Small intestine (tissue), 7 donors: ENCODE measurements around the gene PCDH10. TPM values are rescaled to one million over a fixed set of nuclear protein-coding genes. Genes with fewer than 3 reads are reported as not detected.
A peak's percentile ranks its signal among the peaks of the same experiment; 100 is the strongest.

ENCODE experiments used
- DNase-seq, 2 donors: peaks; one replicate each; pipeline versions ENCODE4 v3.0.0 to v3.0.0-alpha.2; 2013
- FAIRE-seq: peaks from 2 replicates; lab custom pipeline; 2012; peaks lifted over from hg19 to GRCh38; lab: Jason Lieb, UNC
- H3K27ac ChIP-seq, 3 donors: one replicate each; pipeline ENCODE4 v1.5.1; 2013; ENCODE audit warnings: low read length in 2 of 3, mild to moderate bottlenecking in 2 of 3, control low read depth in 1 of 3, inconsistent platforms in 1 of 3, low read depth in 1 of 3, moderate library complexity in 1 of 3
- H3K27me3 ChIP-seq, 3 donors: one replicate each; pipeline ENCODE4 v1.6.1; 2013; ENCODE audit warnings: low read length in 3 of 3, inconsistent platforms in 1 of 3; ENCODE audit not compliant: control insufficient read depth in 3 of 3, insufficient read depth in 3 of 3
- H3K36me3 ChIP-seq, 3 donors: one replicate each; pipeline ENCODE4 v1.6.1; 2013; ENCODE audit warnings: low read length in 3 of 3, inconsistent platforms in 1 of 3, low read depth in 1 of 3, mild to moderate bottlenecking in 1 of 3, moderate library complexity in 1 of 3; ENCODE audit not compliant: control insufficient read depth in 3 of 3, insufficient read depth in 2 of 3
- H3K4me1 ChIP-seq, 3 donors: one replicate each; pipeline ENCODE4 v1.6.1; 2013; ENCODE audit warnings: low read length in 2 of 3, inconsistent platforms in 1 of 3, low read depth in 1 of 3, mild to moderate bottlenecking in 1 of 3, moderate library complexity in 1 of 3; ENCODE audit not compliant: control insufficient read depth in 3 of 3, insufficient read depth in 2 of 3
- H3K4me3 ChIP-seq, 3 donors: one replicate each; pipeline ENCODE4 v1.5.1; 2013; ENCODE audit warnings: low read length in 3 of 3, control low read depth in 1 of 3, inconsistent platforms in 1 of 3, low read depth in 1 of 3, mild to moderate bottlenecking in 1 of 3, moderate library complexity in 1 of 3
- H3K9me3 ChIP-seq, 2 donors: one replicate each; pipeline ENCODE4 v1.6.1; 2013; ENCODE audit warnings: low read depth in 1 of 2, low read length in 1 of 2; ENCODE audit not compliant: control insufficient read depth in 2 of 2, insufficient read depth in 1 of 2
- WGBS, 3 donors: extraction: QIAGEN DNeasy Blood & Tissue Kit; methylation state at CpG; one replicate each; pipeline ENCODE4 v1.1.7; 2013; 5-methylcytosine and 5-hydroxymethylcytosine counted together
- polyA plus RNA-seq, 4 donors: library from polyadenylated mRNA; stranded (reverse) in 3 of 4; unstranded in 1 of 4; fragments of 200-250 nt in 3 of 4; fragments of 120-200 nt in 1 of 4; gene quantifications; one replicate each; pipeline versions ENCODE4 v1.2.1 to v1.2.3, GENCODE V29; 2013
- donor health status: healthy with polysubstance abuse.
- donor health status: control.
- donor health status: control.
- donor health status: Bipolar disorder and iron deficiency.
- donor health status: healthy.

The PCDH10 gene
- polyA plus RNA-seq, 4 donors: 0.31 to 0.73 TPM; not detected in 2

DNA sequence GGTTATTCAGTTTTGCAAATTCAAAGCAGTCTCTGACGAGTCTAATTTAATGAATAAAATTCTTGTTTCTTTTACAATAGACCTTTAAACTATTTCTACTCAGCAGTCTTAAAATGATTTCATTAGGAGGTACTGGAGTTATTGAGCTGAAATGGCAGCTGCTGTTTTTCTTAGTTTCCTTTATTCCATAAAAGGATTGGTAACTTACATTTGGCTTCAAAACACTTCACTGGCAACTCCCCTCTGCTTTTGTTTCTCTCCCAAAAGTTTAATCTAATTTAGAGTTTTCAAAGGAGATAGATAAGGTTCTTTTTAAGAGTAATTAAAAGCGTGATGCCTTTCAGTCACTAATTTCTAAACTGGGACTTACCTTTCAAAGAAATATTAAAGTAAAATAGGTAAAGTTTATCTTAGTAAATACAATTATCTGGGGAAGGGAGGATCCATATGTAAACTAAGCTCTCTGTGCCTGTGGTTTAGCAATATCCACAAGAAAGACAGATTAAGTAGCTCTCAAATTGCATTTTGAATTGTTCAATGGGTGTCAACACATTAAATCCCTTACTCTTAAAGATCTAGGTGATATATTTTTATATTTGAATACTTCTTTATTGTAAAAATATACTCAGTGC is 17.1 kb upstream of the PCDH10 start:
- Histone ChIP-seq H3K36me3 (no peaks in the 10 kb centered on the region), H3K27ac (no peak overlapping the region), H3K9me3 (no peaks in the 10 kb centered on the region), H3K4me3 (no peak overlapping the region), H3K4me1 (no peaks in the 10 kb centered on the region), H3K27me3 (no peaks in the 10 kb centered on the region)
- WGBS, 3 donors: 23 to 58% (median 48%) methylated on average over 2 of the region's 2 CpGs
- no peak for DNase-seq
- FAIRE-seq: no peak

DNA sequence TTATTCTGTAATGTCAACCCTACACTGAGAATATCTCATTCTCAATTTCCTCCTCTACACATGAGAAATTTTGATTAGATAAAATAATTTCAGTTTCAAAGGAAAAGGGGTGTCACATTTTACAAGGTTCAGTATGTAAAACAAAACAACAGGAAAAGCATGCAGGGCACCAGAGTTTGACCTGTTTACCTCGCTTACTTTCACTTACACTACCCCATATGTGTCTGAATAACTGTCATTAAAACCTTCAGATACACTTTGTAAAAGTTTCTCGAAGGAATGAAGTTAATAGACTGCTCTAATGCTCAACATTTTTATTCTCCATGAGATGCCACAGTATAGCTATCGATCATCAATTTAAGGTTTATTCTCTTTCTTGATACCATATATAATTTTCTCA is 12.3 kb upstream of the PCDH10 start:
- WGBS, 3 donors: 71 to 86% (median 77%) methylated on average over 3 of the region's 3 CpGs
- Histone ChIP-seq H3K9me3 (no peaks in the 10 kb centered on the region), H3K27ac (no peak overlapping the region), H3K4me3 (no peak overlapping the region), H3K4me1 (no peaks in the 10 kb centered on the region), H3K36me3 (no peaks in the 10 kb centered on the region), H3K27me3 (no peaks in the 10 kb centered on the region)
- DNase-seq: no peak
- FAIRE-seq: no peak

DNA sequence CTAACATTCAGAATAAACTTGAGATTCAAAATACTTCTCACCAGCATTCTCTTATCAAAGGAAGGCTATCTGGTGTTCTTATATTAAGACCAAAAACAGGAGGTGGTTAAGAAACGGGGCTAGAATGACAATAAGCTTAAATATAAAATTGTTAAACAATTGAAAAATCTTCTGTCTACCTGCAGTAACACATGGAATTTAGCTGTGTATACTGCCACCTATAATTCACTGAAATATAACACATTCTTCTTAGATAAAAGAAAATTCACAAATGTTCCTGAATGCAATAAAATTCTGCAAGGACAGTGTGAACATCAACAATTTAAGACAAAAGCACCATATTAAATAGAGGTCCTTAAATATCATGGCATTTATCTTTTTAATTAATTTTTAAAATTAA is 11.5 kb upstream of the PCDH10 start:
- no peaks in the 10 kb centered on the region for H3K9me3 ChIP-seq
- no peaks in the 10 kb centered on the region for H3K36me3 ChIP-seq
- FAIRE-seq: no peak
- DNase-seq: no peak
- no peaks in the 10 kb centered on the region for H3K4me1 ChIP-seq
- H3K27me3 ChIP-seq: no peaks in the 10 kb centered on the region
- H3K4me3 ChIP-seq: no peak overlapping the region
- WGBS, 3 donors: 36 to 56% (median 37%) methylated on average over 1 of the region's 1 CpG
- H3K27ac ChIP-seq: no peak overlapping the region

DNA sequence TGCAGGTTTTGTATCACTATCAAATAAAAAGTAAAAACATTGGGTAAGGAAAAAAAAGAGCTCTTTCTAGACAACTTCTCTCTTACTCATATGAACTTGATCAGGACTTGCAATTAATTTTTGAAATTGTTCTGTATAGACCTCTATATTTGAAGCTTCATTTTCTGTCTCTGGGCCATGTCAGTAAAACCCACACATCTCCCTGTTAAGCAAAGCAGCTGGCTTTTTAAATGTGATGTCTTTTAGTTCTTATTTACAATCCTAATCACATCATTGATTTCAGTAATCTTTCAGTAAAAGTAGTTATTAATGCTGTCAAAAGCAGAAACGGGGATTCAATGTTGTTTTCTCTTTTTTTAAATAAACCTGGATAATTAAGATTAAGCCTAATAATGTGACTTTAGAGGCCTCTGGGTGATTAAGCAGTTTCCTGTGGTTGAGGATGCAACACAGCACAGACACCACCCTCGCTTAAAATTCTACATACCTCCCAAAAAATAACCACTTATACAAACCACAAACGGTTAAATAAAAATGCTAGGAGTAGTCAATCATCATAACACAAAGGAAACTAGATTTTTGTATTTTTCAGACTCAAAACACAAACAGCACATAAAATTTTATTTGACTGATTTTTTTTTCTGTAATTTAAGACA is 5.2 kb upstream of the PCDH10 start:
- no peak for DNase-seq
- Histone ChIP-seq H3K9me3 (no peaks in the 10 kb centered on the region), H3K27ac (no peak overlapping the region), H3K36me3 (no peaks in the 10 kb centered on the region), H3K4me1 (peaks cover 0 to 3% (median 0%) of the 10 kb centered on the region in 3 donors), H3K4me3 (no peak overlapping the region), H3K27me3 (peaks cover 0 to 32% (median 13%) of the 10 kb centered on the region in 3 donors)
- WGBS, 3 donors: 30 to 46% (median 32%) methylated on average over 3 of the region's 3 CpGs
- FAIRE-seq: no peak

DNA sequence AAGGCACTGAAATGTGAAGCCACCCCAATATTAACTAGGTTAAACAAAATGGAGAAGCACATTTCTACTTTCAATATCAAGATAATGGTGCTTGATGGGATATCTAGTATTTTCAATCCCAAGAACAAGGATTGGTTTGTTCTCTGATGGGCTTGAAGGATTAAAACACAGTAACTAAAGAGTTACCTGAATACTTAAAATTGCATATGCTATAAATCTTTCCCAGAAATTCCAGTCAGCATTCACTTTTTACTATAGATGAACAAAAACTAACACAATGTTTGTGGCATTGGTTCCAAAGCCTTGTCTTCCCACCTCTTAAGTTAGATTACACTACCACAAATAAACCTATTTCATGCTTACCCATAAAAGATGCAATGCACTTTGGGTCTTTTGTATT is 3.9 kb upstream of the PCDH10 start:
- Histone ChIP-seq H3K4me3 (no peak overlapping the region), H3K9me3 (no peaks in the 10 kb centered on the region), H3K27me3 (peaks cover under 1 to 46% (median 13%) of the 10 kb centered on the region in 3 donors), H3K4me1 (peaks cover 0 to 12% (median 0%) of the 10 kb centered on the region in 3 donors), H3K36me3 (no peaks in the 10 kb centered on the region), H3K27ac (no peak overlapping the region)
- DNase-seq: no peak
- FAIRE-seq: no peak

DNA sequence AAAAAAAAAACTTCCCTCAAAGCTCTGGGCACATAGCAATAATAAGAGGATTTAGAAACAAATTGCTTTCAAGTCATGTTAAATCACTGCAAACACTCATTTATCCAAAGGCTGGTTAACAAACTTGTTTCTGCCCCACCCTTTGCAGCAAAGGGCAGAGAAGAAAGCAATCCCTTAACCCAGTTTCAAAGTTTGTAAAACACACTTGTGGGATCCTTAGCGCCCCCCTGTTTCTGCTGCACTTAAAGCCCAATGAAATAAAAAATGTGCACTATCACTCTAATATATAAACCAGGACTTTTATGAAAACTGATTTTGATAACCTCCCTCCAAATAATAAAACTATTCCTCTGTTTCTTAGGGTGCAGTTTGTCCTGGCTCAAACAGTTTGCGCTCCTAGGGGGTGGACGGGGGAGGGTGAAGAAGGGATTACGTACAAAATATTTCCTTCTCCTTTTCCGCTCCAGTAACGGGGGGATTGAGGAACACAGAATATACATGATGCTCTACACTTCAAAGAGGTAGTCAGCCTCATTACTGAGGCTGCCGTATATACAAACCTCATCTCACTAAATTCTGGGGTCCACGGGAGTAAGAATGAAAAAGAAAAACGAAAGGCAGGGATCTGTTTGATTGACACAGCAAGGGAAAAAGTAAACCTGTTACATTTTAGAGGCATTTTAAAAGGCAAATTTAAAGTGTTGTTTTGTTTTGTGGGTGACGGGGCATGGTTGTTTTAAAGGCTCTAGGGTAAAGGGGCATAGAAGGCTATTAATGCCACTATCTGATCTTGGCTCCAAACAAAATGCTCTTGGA is 3.1 kb upstream of the PCDH10 start:
- FAIRE-seq (no peak), DNase-seq (no peak)
- H3K4me1 ChIP-seq: peaks cover 0 to 12% (median 0%) of the 10 kb centered on the region in 3 donors
- H3K27me3 ChIP-seq: peaks cover 4 to 53% (median 18%) of the 10 kb centered on the region in 3 donors
- H3K4me3 ChIP-seq: peak overlapping the region in 1 of 3 donors; percentile 26
- no peaks in the 10 kb centered on the region for H3K36me3 ChIP-seq
- H3K9me3 ChIP-seq: no peaks in the 10 kb centered on the region
- WGBS, 3 donors: 7 to 9% (median 9%) methylated on average over 10 of the region's 10 CpGs
- no peak overlapping the region for H3K27ac ChIP-seq

DNA sequence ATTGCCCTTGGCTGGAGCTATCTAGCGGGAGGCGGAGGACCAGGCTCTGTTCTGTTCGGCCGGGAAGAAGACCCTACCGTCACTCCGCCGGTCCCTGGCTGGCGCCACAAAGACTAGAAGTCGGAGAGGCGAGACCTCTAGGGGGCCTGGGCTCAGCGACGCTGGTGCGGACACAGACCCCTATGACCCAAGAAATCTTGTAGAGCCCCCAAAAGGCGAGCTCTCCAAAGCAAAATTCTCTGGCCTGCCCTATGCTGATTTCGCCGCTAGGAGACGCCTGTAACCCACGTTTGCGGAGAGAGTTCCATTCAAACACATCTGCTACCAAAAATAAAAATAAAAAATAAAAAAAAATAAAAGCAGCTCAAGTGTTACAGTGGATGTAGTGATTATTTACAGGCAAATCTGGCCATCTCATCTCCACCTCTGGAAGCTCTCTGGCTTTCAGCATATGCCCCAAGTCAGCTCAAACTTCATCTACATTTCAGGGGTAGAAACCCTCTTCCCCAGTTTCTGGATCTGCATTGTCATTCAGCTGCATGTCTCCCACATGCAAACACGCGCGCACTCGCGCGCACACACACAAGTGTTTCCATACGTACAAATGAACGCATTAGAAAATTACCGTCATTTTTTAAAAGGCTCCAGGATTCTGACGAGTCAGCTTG is 2.4 kb upstream of the PCDH10 start:
- DNase-seq (peak; percentile 5 to 49), FAIRE-seq (no peak)
- peaks cover 0 to 18% (median 0%) of the 10 kb centered on the region in 3 donors for H3K4me1 ChIP-seq
- peak overlapping the region in 1 of 3 donors; percentile 37 for H3K4me3 ChIP-seq
- H3K9me3 ChIP-seq: no peaks in the 10 kb centered on the region
- H3K36me3 ChIP-seq: no peaks in the 10 kb centered on the region
- peaks cover 4 to 60% (median 26%) of the 10 kb centered on the region in 3 donors for H3K27me3 ChIP-seq
- no peak overlapping the region for H3K27ac ChIP-seq
- 2 to 5% (median 3%) methylated on average over 29 of the region's 29 CpGs for WGBS, 3 donors

DNA sequence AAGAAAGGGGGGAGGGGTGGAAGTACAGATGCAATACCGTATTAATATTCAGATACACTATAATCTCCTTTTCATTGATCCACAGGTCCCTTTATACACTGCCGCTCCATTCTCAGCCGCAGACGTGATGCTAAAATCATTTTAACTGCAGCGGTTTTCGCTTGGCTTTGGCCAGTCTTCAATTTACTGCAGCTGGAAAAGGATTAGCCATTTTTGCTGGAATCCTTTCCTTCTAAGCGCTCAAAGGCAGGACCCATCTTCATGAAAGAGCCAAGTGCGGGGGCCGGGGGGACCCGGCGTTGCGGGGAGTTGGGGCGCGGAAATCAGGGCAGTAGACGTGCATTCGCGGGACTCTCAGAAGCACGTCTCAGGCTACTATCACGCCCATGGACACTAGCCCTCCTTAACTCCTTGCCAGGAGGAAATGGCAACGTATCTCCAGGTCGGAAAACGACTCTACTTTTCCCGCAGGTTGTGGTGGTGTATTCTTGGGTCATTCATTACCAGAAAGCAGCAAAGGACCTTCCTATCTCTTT is 1.7 kb upstream of the PCDH10 start:
- peaks cover 0 to 21% (median 0%) of the 10 kb centered on the region in 3 donors for H3K4me1 ChIP-seq
- H3K27me3 ChIP-seq: peaks cover 8 to 67% (median 31%) of the 10 kb centered on the region in 3 donors
- 2 to 4% (median 3%) methylated on average over 23 of the region's 23 CpGs for WGBS, 3 donors

More for the DNA sequence above, 1.7 kb upstream of the PCDH10 start:
- Histone ChIP-seq H3K9me3 (no peaks in the 10 kb centered on the region), H3K36me3 (no peaks in the 10 kb centered on the region), H3K4me3 (peak overlapping the region in 1 of 3 donors; percentile 37), H3K27ac (no peak overlapping the region)
- FAIRE-seq (no peak), DNase-seq (peak in 1 of 2 donors; percentile 17)
